ENCODE data around the gene RUSF1.
"Not testable (repeated sequence)": the region's sequence is repeated elsewhere in the genome, so short reads cannot be mapped to it uniquely, and the experiment has no call there.

RUSF1 gene

DNA sequence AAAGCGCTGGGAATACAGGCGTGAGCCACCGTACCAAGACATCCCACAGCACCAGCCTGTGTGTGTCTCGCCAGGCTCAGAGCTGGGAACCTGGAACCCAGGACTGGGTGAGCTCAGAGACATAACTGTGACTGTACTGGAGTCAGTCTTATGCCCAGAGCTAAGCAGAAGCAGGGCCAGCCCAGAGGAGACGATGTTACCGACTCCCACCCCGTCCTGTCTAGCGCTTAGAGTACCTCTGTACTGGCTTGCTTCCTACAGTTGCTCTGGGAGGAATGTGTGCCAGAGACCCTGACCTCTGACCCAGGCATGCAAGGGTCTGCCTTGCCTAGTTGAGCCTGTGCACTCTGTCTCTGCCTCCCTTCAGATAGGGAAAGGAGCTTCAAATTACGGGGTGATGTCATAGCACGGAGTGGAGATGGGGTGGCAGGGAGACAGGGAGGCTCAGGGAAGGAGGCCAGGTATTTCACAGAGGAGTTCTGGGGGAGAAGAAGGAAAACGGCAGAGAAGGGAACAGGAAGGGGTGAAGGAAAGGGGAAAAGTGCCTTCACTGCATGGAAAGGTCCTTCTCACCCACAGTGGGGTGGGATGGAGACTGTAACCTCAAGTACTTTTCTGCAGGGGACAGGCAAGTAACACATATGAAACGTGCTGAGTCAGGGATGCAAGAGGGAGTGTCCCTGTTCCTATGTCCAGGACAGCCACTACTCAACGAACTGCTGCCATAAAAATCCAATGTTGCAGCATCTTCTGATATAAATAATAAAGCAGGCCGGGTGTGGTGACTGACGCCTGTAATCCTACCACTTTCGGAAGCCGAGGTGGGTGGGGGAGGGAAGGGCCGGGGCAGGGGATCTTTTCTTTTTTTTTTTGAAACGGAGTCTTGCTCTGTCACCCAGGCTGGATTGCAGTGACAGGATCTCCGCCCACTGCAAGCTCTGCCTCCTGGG, 54.7 kb downstream of the RUSF1 start:
- no peak for DNase-seq (ENCODE audit: low read depth in 2 of 2, low spot score in 1 of 2)

DNA sequence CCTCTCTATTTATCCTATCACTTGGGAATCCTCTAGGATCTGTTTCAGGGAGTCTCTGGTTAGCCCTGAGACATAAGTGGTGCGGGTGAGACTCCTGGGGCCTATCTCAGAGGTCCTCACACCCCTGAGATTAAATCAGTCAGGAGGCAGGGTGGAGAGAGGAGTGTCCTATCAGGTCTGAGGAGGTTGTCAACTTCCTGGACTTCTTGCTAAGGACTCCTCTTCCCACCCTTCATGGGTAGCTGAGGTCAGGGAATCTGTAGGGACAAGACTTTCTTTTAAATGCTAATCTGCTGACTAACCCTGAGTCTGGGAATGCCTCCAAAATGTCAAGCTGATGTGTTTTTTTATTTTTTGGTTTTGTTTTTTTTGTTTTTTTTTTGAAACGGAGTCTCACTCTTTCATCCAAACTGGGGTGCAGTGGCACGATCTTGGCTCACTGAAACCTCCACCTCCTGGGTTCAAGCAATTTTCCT, 55.5 kb downstream of the RUSF1 start:
- no peak for DNase-seq (ENCODE audit: low read depth in 2 of 2, low spot score in 1 of 2)

DNA sequence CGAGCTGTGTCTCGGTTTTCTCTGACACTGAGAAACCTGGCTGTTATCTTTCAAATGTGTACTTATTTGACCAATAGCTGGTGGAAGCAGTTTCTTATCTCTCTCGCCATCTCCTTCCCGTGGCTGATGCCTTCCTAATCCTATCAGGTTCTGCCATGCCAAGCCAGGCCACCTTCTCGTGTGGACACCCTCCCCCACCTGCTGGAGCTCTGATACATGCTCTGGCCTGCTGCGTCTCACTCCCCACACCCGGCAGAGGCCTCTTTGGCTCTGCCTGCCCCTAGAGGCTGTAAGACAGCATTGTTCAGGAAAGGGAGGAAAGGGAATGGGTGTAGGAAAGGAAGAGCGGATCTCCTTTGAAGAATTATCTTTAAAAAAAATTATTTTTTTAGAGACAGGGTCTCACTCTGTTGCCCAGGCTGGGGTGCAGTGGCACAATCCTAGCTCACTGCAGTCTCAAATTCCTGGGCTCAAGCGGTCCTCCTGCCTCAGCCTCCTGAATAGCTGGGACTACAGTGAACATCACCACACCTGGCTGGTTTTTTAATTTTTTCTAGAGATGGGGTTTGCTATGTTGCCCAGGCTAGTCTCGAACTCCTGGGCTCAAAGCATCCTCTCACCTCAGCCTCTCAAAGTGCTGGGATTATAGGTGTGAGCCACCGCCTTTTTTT, 56.4 kb downstream of the RUSF1 start:
- DNase-seq (ENCODE audit: low read depth in 2 of 2, low spot score in 1 of 2), result no peak

DNA sequence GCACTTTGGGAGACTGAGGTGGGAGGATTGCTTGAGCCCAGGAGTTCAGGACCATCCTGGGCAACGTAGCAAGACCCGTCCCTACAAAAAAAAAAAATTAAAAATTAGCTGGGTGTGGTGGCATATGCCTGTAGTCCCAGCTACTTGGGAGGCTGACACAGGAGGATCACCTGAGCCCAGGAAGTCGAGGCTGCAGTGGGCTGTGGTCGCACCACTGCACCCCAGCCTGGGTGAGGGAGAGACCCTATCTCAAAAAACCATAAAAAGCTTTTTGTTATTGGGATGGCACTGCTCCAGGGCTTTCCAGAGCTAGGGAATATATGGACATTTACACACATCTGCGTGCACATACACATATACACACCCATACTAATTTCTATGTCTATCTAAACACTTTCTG, 57.0 kb downstream of the RUSF1 start:
- no peak for DNase-seq (ENCODE audit: low read depth in 2 of 2, low spot score in 1 of 2)

DNA sequence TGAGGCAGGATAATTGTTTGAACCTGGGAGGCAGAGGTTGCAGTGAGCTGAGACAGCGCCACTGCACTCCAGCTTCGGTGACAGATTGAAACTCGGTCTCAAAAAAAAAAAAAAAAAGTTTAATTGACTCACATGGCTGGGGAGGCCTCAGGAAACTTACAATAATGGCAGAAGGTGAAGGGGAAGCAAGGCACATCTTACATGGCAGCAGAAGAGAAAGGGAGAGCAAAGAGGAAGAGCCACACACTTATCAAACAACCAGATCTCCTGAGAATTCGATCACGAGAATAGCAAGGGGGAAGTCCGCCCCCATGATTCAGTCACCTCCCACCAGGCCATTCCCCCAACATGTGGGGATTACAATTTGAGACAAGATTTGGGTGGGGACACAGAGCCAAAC, 62.3 kb downstream of the RUSF1 start:
- not testable (repeated sequence) for DNase-seq (ENCODE audit: low read depth in 2 of 2, low spot score in 1 of 2)

DNA sequence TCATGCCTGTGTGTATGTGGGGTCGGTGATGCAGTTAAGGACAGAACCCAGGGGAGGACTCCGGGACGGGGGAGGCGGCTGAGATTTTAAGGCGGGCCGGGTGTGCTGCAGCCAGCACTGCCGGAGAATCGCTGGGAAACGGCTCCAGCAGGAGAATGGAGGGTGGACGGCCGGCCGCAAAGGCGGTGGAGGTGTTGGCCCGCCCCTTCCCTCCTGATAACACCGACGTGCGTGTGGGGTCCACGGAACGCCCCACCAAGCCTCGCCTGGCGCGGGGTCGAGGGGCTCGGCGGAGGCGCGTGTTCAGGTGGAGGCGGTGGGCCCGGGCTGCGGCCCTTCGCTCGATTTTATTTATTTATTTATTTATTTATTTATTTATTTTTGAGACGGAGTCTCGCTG, 66.2 kb downstream of the RUSF1 start:
- no peak for DNase-seq (ENCODE audit: low read depth in 2 of 2, low spot score in 1 of 2)

DNA sequence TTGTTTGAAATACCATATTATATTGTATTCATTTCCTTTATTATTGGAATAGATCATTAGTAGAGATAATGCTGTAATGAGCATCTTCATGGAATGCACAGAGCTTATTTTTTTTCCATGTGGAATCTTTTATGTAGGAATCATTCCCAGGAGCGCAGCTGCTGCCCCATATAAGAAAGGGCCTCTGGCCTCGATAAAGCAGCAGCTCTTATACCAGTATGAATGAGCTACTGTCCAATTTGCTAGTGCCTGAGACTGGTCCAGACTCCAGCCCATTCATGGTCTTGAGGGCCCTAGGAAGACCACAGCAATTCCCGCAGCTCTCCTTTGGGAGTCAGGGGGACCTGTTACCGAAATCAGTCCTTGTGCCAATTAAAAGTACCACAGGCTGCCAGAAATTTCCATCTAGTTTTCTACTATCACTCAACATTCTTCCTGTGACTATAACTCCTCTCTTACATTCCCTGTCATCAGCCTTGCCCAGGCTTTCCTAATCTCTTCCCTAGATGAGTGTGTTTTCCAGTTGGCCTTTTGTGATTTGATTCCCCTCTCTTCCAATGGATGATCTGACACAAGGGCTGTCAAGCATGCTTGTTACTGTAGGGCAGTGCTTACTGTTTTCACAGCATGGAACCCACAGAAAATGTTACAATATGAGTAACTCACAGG, 67.5 kb downstream of the RUSF1 start:
- no peak for DNase-seq (ENCODE audit: low read depth in 2 of 2, low spot score in 1 of 2)

DNA sequence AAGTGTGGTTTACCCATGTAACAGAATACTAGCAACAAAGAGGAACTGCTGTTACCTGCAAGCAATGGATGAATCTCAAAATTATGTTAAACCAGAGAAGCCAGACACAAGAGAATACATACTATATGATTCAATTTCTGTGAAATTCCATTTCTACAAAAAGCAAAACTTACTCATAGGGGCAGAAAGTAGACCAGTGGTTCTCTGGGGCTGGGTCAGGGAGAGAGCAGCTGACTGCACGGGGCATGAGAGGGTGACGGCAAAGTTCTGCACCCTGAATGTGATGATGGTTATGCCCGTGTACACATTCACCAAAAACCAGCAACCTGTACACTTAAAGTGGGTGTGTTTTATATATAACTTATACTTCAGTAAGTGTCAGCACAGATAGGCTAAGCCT, 68.7 kb downstream of the RUSF1 start:
- DNase-seq (ENCODE audit: low read depth in 2 of 2, low spot score in 1 of 2), result no peak
